Measurements from ENCODE around the gene RBM45. TPM values are rescaled to one million over a fixed set of nuclear protein-coding genes. Genes with fewer than 3 reads are reported as not detected.

Gene RBM45
- total RNA-seq (2014; rRNA removed; shearing (Covaris generic)), result 8.8 and 10.2 TPM in 2 replicates

GRCh38 chr2:178112202-178113152 is at the start of gene RBM45:
Gene RBM45 (plus strand): TSS chr2:178112437. CDS start chr2:178112547, 110 bp downstream.

GRCh38 chr2:178072383-178073301 is 39.6 kb upstream of the RBM45 start, which contains the start of gene PDE11A:
Gene PDE11A (minus strand): TSS chr2:178072777. CDS start chr2:178072437, 340 bp downstream.

Small RNA genes within 50 kb of the gene (small RNA-seq; reads per million reads assigned to genes)
- gene AC011998.1, result not detected
- gene RNU5E-9P, result 5.2 reads per million, percentile 84 among the genes with 10 or more reads in this experiment

Other genes with a start within 250 kb of the RBM45 start
- 0.04 and 0.19 TPM in 2 replicates for gene PDE11A, start 39.7 kb upstream of the RBM45 start, total RNA-seq (2014; rRNA removed; shearing (Covaris generic))
- 5.7 and 7.0 TPM in 2 replicates for gene OSBPL6, start 82.1 kb downstream of the RBM45 start, total RNA-seq (2014; rRNA removed; shearing (Covaris generic))